B cell (primary cell): ENCODE results near the gene CFLAR. TPM values are rescaled to one million over a fixed set of nuclear protein-coding genes. Genes with fewer than 3 reads are reported as not detected.

Source experiments
- ATAC-seq: fragments of 200-7000 bp; cut with Tn5 transposase; one replicate; pipeline ENCODE4 v1.10.0; 2021; ENCODE audit warnings: low read depth, mild to moderate bottlenecking, moderate number of reproducible peaks, moderate library complexity
- CTCF ChIA-PET: fragments of 350-600 bp; sonication (Branson Sonifier 250); formaldehyde crosslinking; loops from one replicate; lab custom pipeline; 2021; ENCODE audit warnings: antibody characterized with exemption, inconsistent platforms; lab: Charles Lee
- POLR2A ChIA-PET: fragments of 350-600 bp; sonication (Branson Sonifier 250); formaldehyde crosslinking; loops from one replicate; lab custom pipeline; 2021; ENCODE audit warnings: antibody characterized with exemption; lab: Charles Lee
- DNase-seq: peaks from one replicate; pipeline ENCODE4 v3.0.0; 2013
- H2AFZ ChIP-seq: 2 replicates; pipeline ENCODE4 v1.6.1; 2012; ENCODE audit warnings: mild to moderate bottlenecking, low read depth, low read length; ENCODE audit not compliant: insufficient read depth, poor library complexity, severe bottlenecking
- H3K27ac ChIP-seq, 2 donors: 1 replicate in 1 of 2; 2 replicates in 1 of 2; pipeline ENCODE4 v1.5.1; 2012 to 2013; ENCODE audit warnings: low read length in 2 of 2, mild to moderate bottlenecking in 2 of 2, moderate library complexity in 1 of 2
- H3K27me3 ChIP-seq, 4 experiments: fragments of 200-600 bp in 1 of 4; sonication (generic) in 1 of 4; replicated peaks in 1 of 4; 1 replicate in 2 of 4; 2 replicates in 2 of 4; pipeline versions ENCODE4 v1.6.1 to v1.7.0; 2013 to 2016; ENCODE audit warnings: low read length in 3 of 4, mild to moderate bottlenecking in 2 of 4, mixed read lengths in 1 of 4, moderate library complexity in 1 of 4; ENCODE audit not compliant: insufficient read depth in 4 of 4, control insufficient read depth in 3 of 4; ENCODE audit errors: control extremely low read depth in 1 of 4
- H3K36me3 ChIP-seq, 2 experiments: replicated peaks in 1 of 2; 1 replicate in 1 of 2; 2 replicates in 1 of 2; pipeline versions ENCODE4 v1.6.1 to v1.7.1; 2013; ENCODE audit warnings: low read length in 1 of 2; ENCODE audit not compliant: insufficient read depth in 2 of 2, control insufficient read depth in 1 of 2; ENCODE audit errors: control extremely low read depth in 1 of 2, extremely low read depth in 1 of 2
- H3K4me1 ChIP-seq, 2 donors: fragments of 200-600 bp in 1 of 2; sonication (generic) in 1 of 2; 1 replicate in 1 of 2; 2 replicates in 1 of 2; pipeline versions ENCODE4 v1.5.1 to v1.6.1; 2013 to 2017; ENCODE audit warnings: low read length in 2 of 2; ENCODE audit not compliant: control insufficient read depth in 2 of 2, insufficient read depth in 2 of 2
- H3K4me2 ChIP-seq: replicated peaks from 2 replicates; pipeline ENCODE3; 2012; ENCODE audit warnings: mild to moderate bottlenecking, low read depth, low read length; ENCODE audit not compliant: poor library complexity, severe bottlenecking
- H3K4me3 ChIP-seq, 5 experiments: fragments of 200-600 bp in 1 of 5; sonication (generic) in 1 of 5; 1 replicate in 3 of 5; 2 replicates in 2 of 5; pipeline versions ENCODE4 v1.5.1 to v1.7.0; 2011 to 2016; ENCODE audit warnings: low read length in 4 of 5, mild to moderate bottlenecking in 4 of 5, low read depth in 2 of 5, control low read depth in 1 of 5, moderate library complexity in 1 of 5; ENCODE audit not compliant: insufficient read depth in 1 of 5; ENCODE audit errors: control extremely low read depth in 1 of 5, extremely low read depth in 1 of 5
- H3K79me2 ChIP-seq: fragments of 200-600 bp; sonication (generic); one replicate; pipeline ENCODE4 v1.6.0; 2016; ENCODE audit warnings: low read length; ENCODE audit not compliant: control insufficient read depth, insufficient read depth
- H3K9ac ChIP-seq: fragments of 200-600 bp; sonication (generic); 2 replicates; pipeline ENCODE4 v1.6.1; 2017; ENCODE audit warnings: mild to moderate bottlenecking, low read length, moderate library complexity
- H3K9me3 ChIP-seq, 3 donors: one replicate each; pipeline versions ENCODE4 v1.6.1 to v1.7.1; 2013; ENCODE audit warnings: low read length in 2 of 3; ENCODE audit not compliant: control insufficient read depth in 2 of 3, insufficient read depth in 1 of 3; ENCODE audit errors: control extremely low read depth in 1 of 3
- H4K20me1 ChIP-seq: 2 replicates; pipeline ENCODE4 v1.6.0; 2012; ENCODE audit warnings: mild to moderate bottlenecking, low read length; ENCODE audit not compliant: insufficient read depth, control insufficient read depth, poor library complexity, severe bottlenecking
- H3K27ac Mint-ChIP-seq: one replicate; pipeline ENCODE4 v1.8.0; 2021; ENCODE audit warnings: mixed read lengths
- H3K27me3 Mint-ChIP-seq: one replicate; pipeline ENCODE4 v1.8.0; 2021; ENCODE audit warnings: mixed read lengths
- H3K4me1 Mint-ChIP-seq: one replicate; pipeline ENCODE4 v1.8.0; 2021; ENCODE audit warnings: mixed read lengths
- H3K4me3 Mint-ChIP-seq: one replicate; pipeline ENCODE4 v1.8.0; 2021; ENCODE audit warnings: mixed read lengths
- H3K9me3 Mint-ChIP-seq: one replicate; pipeline ENCODE4 v1.8.0; 2022; ENCODE audit warnings: mixed read lengths; ENCODE audit not compliant: insufficient read depth
- CTCF ChIP-seq: fragments of 200-600 bp; IDR thresholded peaks from one replicate; pipeline ENCODE4 v1.8.0; 2022; ENCODE audit warnings: antibody characterized with exemption, mild to moderate bottlenecking
- EZH2 ChIP-seq: IDR thresholded peaks from 2 replicates; pipeline ENCODE4 v1.6.1; 2012; ENCODE audit warnings: borderline replicate concordance, low read depth, mild to moderate bottlenecking, moderate library complexity, low read length; ENCODE audit not compliant: insufficient read depth, poor library complexity, severe bottlenecking
- WGBS: methylation state at CpG from one replicate; pipeline ENCODE4 v1.1.5; 2013; ENCODE audit warnings: missing lambda C conversion rate; ENCODE audit not compliant: insufficient coverage; 5-methylcytosine and 5-hydroxymethylcytosine counted together
- intact Hi-C: fragments of 100-400 bp; cut with micrococcal nuclease; formaldehyde crosslinking; loops from one replicate; pipeline ENCODE4 v1.10.0; 2022
- polyA plus RNA-seq: library from polyadenylated mRNA; depleted of rRNA; stranded (reverse); fragments of >200 nt; gene quantifications from 2 replicates; pipeline ENCODE4 v1.2.3, GENCODE V29; 2012
- total RNA-seq, 2 donors: library from RNA; stranded (reverse); fragments of 120-200 nt in 1 of 2; gene quantifications; 1 replicate in 1 of 2; 2 replicates in 1 of 2; pipeline versions ENCODE4 v1.2.3 to v1.2.4, GENCODE V29; 2013 to 2022

The CFLAR gene
- total and polyA plus RNA-seq, 2 donors (not counting 1 experiment from before 2014, with no cell fraction given) = 58.4 to 216 TPM

- Histone ChIP-seq H3K27ac (peak overlapping the region; percentile 84 to 85), H4K20me1 (no peaks in the 10 kb centered on the region), H3K79me2 (peaks cover 21% of the 10 kb centered on the region), H3K9me3 (no peaks in the 10 kb centered on the region), H3K27me3 (no peaks in the 10 kb centered on the region), H3K36me3 (peaks cover 2 to 42% of the 10 kb centered on the region in 2 experiments), H3K4me2 (peak overlapping the region; percentile 34), H3K4me3 (peak overlapping the region in 1 of 5 experiments; percentile 32), H3K9ac (peak overlapping the region; percentile 1), H2AFZ (peak overlapping the region; percentile 45), H3K4me1 (peaks cover 56 to 67% of the 10 kb centered on the region in 2 donors)
- Mint-ChIP-seq H3K4me1 (peaks cover 73% of the 10 kb centered on the region), H3K27me3 (no peaks in the 10 kb centered on the region), H3K4me3 (peak overlapping the region; percentile 32), H3K9me3 (no peaks in the 10 kb centered on the region), H3K27ac (peak overlapping the region; percentile 80)
- POLR2A ChIA-PET = interaction anchor here (0.6 to 4.1 kb wide), 6 partner anchors 9 to 130 kb away, joined by 3 to 32 read pairs (median 4); partner anchors contain the start of gene CFLAR
- TF ChIP-seq EZH2 (no peak), CTCF (no peak)
- peak; percentile 42 for DNase-seq
- no peak for ATAC-seq
- CTCF ChIA-PET = interaction anchor here (0.8 to 2.1 kb wide), 11 partner anchors 9 to 249 kb away, joined by 3 to 12 read pairs (median 4); partner anchors contain the start of gene CFLAR
- 41% methylated on average over 4 of the region's 9 CpGs for WGBS
- intact Hi-C loops = no loop called here
Measured at GRCh38 chr2:201154615-201155399, 38.8 kb downstream of the CFLAR start.

GRCh38 chr2:201156036-201156435 is 40.1 kb downstream of the CFLAR start:
- Histone ChIP-seq H3K4me1 (peaks cover 51 to 63% of the 10 kb centered on the region in 2 donors), H3K9ac (no peak overlapping the region), H3K4me3 (peak overlapping the region in 1 of 5 experiments; percentile 5), H3K4me2 (peak overlapping the region; percentile 56), H3K79me2 (peaks cover 22% of the 10 kb centered on the region), H3K9me3 (no peaks in the 10 kb centered on the region), H3K27me3 (no peaks in the 10 kb centered on the region), H2AFZ (no peak overlapping the region), H4K20me1 (no peaks in the 10 kb centered on the region), H3K36me3 (peaks cover 8 to 45% of the 10 kb centered on the region in 2 experiments), H3K27ac (peak overlapping the region; percentile 84 to 85)
- no peaks in the 10 kb centered on the region for H3K27me3 Mint-ChIP-seq
- CTCF ChIA-PET = interaction anchor here (0.5 to 2.1 kb wide), 6 partner anchors 8 to 154 kb away, joined by 3 to 7 read pairs (median 4); partner anchors contain the start of gene CFLAR
- TF ChIP-seq CTCF = no peak
- intact Hi-C loops = no loop called here
- POLR2A ChIA-PET = interaction anchor here (1.3 to 4.1 kb wide), 2 partner anchors 12 to 39 kb away, joined by 3 to 32 read pairs; partner anchors contain the start of gene CFLAR
- ATAC-seq (no peak), DNase-seq (peak; percentile 39)
- no peaks in the 10 kb centered on the region for H3K9me3 Mint-ChIP-seq
- WGBS = 10% methylated on average over 2 of the region's 6 CpGs
- peaks cover 71% of the 10 kb centered on the region for H3K4me1 Mint-ChIP-seq
- peak overlapping the region; percentile 80 for H3K27ac Mint-ChIP-seq
- H3K4me3 Mint-ChIP-seq = peak overlapping the region; percentile 64
